ENCODE results near the gene GNG7.
"Not testable (repeated sequence)": the region's sequence is repeated elsewhere in the genome, so short reads cannot be mapped to it uniquely, and the experiment has no call there.

GNG7 gene

GRCh38 chr19:2591537-2592291, 110.8 kb downstream of the GNG7 start:
- no peak for DNase-seq

GRCh38 chr19:2590630-2591399, 111.7 kb downstream of the GNG7 start:
- no peak for DNase-seq

DNA sequence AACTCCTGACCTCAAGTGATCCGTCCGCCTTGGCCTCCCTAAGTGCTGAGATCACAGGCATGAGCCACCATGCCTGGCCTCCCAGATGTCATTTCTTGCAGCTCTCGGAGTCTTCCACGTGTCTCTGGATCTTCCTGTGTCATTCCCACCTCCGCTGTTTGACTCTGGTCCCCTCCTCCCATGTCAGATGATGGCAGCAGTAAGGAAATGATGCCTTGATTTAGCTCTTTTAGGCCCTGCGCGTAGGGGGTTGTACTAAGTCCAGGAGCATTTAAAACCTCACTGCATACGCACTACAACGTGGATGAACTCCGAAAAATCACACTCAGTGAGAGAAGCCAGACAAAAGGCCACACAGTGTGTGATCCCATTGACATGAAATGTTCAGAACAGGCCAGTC, 113.1 kb downstream of the GNG7 start:
- no peak for DNase-seq

- DNase-seq: no peak
These were observed 114.3 kb downstream of the GNG7 start for GRCh38 chr19:2588081-2588777.

GRCh38 chr19:2587001-2587719, 115.3 kb downstream of the GNG7 start:
- DNase-seq: no peak

DNA sequence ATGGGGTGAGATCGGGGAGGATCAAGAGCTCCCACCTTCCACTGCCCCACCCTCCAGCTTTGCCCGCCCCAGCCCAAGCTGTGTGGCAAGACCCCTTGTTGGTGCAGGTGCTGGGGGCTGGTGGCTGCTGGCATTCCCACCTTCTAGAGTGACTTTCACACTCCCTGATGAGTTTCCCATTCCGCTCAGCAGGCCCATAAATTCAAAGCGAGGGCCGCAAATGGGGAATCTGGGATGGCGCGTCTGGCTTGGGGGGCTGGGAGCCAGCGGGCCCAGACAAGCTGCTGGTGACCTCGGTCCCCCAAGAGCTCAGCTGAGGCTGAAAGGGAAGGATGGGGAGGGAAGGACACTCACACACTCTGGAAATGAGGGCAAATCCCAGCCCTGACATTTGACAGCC, 116.3 kb downstream of the GNG7 start:
- no peak for DNase-seq

- no peak for DNase-seq
These were observed 118.5 kb downstream of the GNG7 start for GRCh38 chr19:2584002-2584401.

GRCh38 chr19:2582984-2583956, 119.2 kb downstream of the GNG7 start:
- DNase-seq: no peak

DNA sequence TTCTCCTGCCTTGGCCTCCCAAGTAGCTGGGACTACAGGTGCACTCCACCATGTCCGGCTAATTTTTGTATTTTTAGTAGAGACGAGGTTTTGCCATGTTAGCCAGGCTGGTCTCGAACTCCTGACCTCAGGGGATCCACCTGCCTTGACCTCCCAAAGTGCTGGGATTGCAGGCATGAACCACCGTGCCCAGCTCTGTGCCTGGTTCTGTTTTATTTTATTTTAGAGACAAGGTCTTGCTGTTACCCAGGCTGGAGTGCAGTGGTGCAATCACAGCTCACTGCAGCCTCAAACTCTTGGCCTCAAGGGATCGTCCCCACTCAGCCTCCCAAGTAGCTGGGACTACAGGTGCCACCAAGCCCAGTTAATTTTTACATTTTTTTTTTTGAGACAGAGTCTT, 122.1 kb downstream of the GNG7 start:
- DNase-seq: not testable (repeated sequence)

GRCh38 chr19:2579678-2580280, 122.7 kb downstream of the GNG7 start:
- no peak for DNase-seq

- DNase-seq: peak; percentile 92
These were observed 123.4 kb downstream of the GNG7 start for GRCh38 chr19:2578901-2579677.

GRCh38 chr19:2578391-2578890, 124.1 kb downstream of the GNG7 start:
- peak; percentile 45 for DNase-seq

DNA sequence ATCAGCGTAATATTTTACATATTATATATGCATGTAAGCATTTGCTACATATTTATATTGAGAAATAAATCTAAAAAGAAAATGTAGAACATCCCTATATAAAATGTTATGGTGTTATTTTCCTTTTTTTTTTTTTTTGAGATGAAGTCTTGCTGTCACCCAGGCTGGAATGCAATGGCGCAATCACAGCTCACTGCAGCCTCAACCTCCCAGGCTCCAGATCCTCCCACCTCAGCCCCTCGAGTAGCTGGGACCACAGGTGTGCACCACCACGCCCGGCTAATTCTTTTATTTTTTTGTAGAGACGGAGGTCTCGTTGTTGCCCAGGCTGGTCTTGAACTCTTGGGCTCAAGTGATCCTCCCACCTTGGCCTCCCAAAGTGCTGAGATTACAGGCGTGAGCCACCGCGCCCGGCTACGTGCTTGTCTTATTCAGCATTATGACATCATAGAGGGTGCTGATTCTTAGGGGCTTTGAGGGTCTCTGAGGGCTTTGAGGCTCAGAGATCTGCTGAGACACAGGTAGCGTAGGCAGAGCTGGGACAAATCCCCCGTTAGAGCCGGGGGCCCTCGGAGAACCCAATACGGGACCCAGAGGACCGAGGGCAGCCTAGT, 124.7 kb downstream of the GNG7 start:
- DNase-seq: no peak

GRCh38 chr19:2575734-2576481, 126.6 kb downstream of the GNG7 start:
- DNase-seq: peak; percentile 46

GRCh38 chr19:2574971-2575630, 127.4 kb downstream of the GNG7 start:
- no peak for DNase-seq

- DNase-seq: no peak
These were observed 128.0 kb downstream of the GNG7 start for GRCh38 chr19:2574478-2574931.

DNA sequence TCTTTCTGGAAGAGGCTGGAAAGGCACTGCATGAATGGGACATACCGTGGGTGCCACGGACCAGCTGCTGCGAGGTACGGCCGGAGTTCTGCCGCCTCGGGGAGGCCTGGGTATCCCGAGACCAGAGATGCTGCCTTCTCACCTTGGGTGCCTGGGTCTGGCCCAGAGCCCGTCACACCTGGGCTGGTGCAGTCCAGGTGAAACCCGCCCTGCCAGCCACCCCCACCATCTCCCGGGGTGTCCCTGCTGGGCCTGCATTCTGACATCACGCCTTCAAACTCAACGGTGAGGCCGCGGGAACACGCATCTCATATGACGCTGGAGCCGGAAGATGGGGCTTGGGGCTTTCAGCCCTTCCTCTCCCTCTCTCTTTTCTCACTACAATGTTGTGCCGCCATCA, 128.6 kb downstream of the GNG7 start:
- DNase-seq: no peak

GRCh38 chr19:2572152-2572551, 130.3 kb downstream of the GNG7 start:
- not testable (repeated sequence) for DNase-seq

Data from eye (tissue), 1 donor.